ENCODE data around the gene ZNF860. TPM values are rescaled to one million over a fixed set of nuclear protein-coding genes. Genes with fewer than 3 reads are reported as not detected.

ZNF860 gene
- total and polyA plus RNA-seq, 12 donors: 0.10 to 1.1 (median 0.40) TPM

- no peak for TF ChIP-seq CTCF (IDR thresholded peaks at IDR 0.05)
- TF ChIP-seq POLR2A (IDR thresholded peaks at IDR 0.05): no peak
- no peaks in the 10 kb centered on the region for H3K36me3 ChIP-seq (replicated peaks in 1 of 2)
- WGBS, 4 donors: 85 to 87% (median 86%) methylated on average over 7 of the region's 7 CpGs
- intact Hi-C loops (cut with DNase I): no loop called here
- H3K27me3 ChIP-seq: no peaks in the 10 kb centered on the region
- H3K4me1 ChIP-seq (replicated peaks in 1 of 2): no peaks in the 10 kb centered on the region
- no peak overlapping the region for H3K27ac ChIP-seq
- DNase-seq: no peak
- H3K9me3 ChIP-seq (replicated peaks in 1 of 3): no peaks in the 10 kb centered on the region
- no peak overlapping the region for H3K4me3 ChIP-seq
These were observed 18.4 kb downstream of the ZNF860 start for GRCh38 chr3:31999907-32000439.

- H3K36me3 ChIP-seq (replicated peaks in 1 of 2): no peaks in the 10 kb centered on the region
- no peaks in the 10 kb centered on the region for H3K4me1 ChIP-seq (replicated peaks in 1 of 2)
- H3K27ac ChIP-seq: no peak overlapping the region
- TF ChIP-seq POLR2A (IDR thresholded peaks at IDR 0.05): no peak
- no peak for TF ChIP-seq CTCF (IDR thresholded peaks at IDR 0.05)
- no peaks in the 10 kb centered on the region for H3K9me3 ChIP-seq (replicated peaks in 1 of 3)
- H3K4me3 ChIP-seq: no peak overlapping the region
- intact Hi-C loops (cut with DNase I): no loop called here
- WGBS, 4 donors: 90 to 94% (median 93%) methylated on average over 2 to 3 of the region's 3 CpGs
- no peak for DNase-seq
- no peaks in the 10 kb centered on the region for H3K27me3 ChIP-seq
These were observed 19.3 kb downstream of the ZNF860 start for GRCh38 chr3:32000877-32001276.

DNA sequence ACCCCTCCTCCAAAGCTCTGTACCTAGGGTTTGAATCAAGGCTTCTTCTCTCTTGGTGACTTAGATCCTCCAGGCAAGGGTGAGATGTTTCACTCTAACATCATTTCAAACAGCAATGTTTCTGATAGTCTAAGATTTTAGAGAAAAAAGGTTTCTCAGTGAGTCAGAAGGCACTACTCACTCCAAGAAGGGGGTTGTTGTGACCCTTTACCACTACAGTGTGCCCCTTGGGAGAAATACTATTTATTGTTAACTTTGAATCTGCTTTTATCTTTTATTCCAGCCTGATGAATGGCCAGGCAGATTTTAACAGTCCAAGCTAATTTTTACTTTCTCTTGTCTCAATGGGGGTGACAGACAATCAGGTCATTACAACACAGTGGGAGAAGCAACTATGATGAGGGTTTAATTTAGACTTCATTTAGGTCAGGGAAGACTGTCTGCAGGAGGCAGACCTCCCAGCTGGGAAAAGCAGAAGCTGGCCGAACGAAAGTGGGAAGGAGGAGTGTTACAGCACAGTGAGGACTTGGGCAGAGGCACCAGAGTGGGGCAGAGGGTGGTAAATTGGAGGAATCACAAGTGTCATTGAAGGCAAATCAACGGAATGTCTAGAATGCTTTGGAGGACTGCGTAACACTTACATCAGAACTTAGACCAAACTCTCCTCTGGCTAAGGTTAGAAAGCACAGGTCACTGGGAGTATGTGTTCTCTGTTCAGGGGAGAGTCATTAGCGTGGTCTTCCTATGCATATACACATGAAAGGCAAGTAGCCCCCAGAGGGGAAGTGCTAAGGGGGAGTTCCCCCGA is 21.2 kb downstream of the ZNF860 start:
- no peaks in the 10 kb centered on the region for H3K4me1 ChIP-seq (replicated peaks in 1 of 2)
- TF ChIP-seq CTCF (IDR thresholded peaks at IDR 0.05): no peak
- no peak for TF ChIP-seq POLR2A (IDR thresholded peaks at IDR 0.05)
- H3K4me3 ChIP-seq: no peak overlapping the region
- no peaks in the 10 kb centered on the region for H3K9me3 ChIP-seq (replicated peaks in 1 of 3)
- no peak for DNase-seq
- 62 to 67% (median 65%) methylated on average over 6 of the region's 6 CpGs for WGBS, 4 donors
- H3K36me3 ChIP-seq (replicated peaks in 1 of 2): no peaks in the 10 kb centered on the region
- intact Hi-C loops (cut with DNase I): no loop called here
- H3K27me3 ChIP-seq: no peaks in the 10 kb centered on the region
- no peak overlapping the region for H3K27ac ChIP-seq

DNA sequence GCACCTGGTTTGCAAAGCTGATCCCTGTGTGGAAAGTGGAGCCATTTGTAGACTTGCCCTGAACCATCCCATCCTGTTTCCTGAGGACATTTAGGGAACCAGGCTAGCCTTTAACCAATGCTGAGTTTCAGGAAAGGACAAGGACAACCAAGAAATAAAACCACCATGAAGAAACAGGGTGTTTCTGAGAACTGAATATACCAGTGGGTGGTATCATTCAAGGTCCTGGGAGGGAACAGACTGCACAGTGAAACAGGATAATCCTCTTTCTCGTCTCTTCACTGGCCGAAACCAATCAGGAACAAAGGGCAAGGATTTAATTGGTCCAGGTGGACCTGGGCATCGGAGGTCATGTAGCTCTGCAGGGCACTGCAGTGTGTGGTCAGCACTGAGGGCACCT is 21.8 kb downstream of the ZNF860 start:
- WGBS, 4 donors: 82 to 89% (median 86%) methylated on average over 3 of the region's 3 CpGs
- Histone ChIP-seq H3K4me3 (no peak overlapping the region), H3K27ac (no peak overlapping the region), H3K36me3 (replicated peaks in 1 of 2) (no peaks in the 10 kb centered on the region), H3K27me3 (no peaks in the 10 kb centered on the region), H3K9me3 (replicated peaks in 1 of 3) (no peaks in the 10 kb centered on the region), H3K4me1 (replicated peaks in 1 of 2) (no peaks in the 10 kb centered on the region)
- intact Hi-C loops (cut with DNase I): no loop called here
- TF ChIP-seq CTCF (IDR thresholded peaks at IDR 0.05) (no peak), POLR2A (IDR thresholded peaks at IDR 0.05) (no peak)
- DNase-seq: no peak

Measured in adrenal gland (tissue), 12 donors.